Activated CD8-positive, alpha-beta memory T cell treated with anti-CD3 and anti-CD28 coated beads, Interleukin-2, amount 50 U/mL, for 4 hours (primary cell): ENCODE measurements around the gene GIGYF1.
A peak's percentile ranks its signal among the peaks of the same experiment; 100 is the strongest.

ENCODE experiments used
- DNase-seq: peaks from one replicate; pipeline ENCODE4 v3.0.0-alpha.2; 2020

Gene GIGYF1

GRCh38 chr7:100683659-100684533 lies 10.2 kb downstream of the GIGYF1 start:
- no peak for DNase-seq

- DNase-seq, result no peak
Measured at GRCh38 chr7:100682991-100683658, 10.9 kb downstream of the GIGYF1 start.

GRCh38 chr7:100682228-100682741 lies 11.8 kb downstream of the GIGYF1 start:
- no peak for DNase-seq

DNA sequence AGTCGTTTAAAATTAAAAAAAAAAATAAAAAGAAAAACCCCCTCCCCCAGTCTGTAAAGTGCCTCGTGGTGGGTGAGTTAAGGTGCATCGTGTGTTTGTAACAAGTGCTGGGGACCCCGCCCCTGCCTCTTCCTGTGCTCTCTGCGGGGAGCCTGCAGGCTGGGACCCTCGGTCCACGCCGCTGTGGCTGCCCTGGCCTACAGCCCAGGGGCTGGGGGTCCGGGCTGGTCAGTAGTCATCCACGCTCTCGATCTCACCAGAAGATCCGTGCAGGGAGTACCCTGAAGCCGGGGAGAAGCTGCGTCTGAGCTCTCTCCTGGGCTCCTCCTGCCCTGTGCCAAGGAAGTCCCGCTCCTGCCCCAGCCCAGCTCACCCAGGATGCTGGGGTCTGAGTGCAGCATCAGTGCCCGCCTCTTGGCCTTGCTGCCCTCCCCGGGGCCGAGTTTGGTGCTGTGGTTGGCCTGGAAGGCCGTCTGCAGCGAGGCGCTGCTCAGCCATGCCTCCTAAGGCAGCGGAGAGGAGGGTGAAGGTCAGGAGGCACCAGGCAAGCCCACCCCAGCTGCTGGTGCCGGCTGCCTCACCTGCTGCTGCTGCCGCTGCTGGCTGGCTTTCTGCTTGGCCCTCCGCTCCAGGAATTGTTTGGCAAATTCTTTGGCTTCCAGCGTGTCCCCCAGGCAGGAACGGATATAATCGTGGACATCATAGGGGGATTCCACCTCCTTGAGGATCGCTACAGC lies 12.4 kb downstream of the GIGYF1 start:
- DNase-seq, result no peak

- no peak for DNase-seq
Measured at GRCh38 chr7:100680576-100681271, 13.3 kb downstream of the GIGYF1 start.

DNA sequence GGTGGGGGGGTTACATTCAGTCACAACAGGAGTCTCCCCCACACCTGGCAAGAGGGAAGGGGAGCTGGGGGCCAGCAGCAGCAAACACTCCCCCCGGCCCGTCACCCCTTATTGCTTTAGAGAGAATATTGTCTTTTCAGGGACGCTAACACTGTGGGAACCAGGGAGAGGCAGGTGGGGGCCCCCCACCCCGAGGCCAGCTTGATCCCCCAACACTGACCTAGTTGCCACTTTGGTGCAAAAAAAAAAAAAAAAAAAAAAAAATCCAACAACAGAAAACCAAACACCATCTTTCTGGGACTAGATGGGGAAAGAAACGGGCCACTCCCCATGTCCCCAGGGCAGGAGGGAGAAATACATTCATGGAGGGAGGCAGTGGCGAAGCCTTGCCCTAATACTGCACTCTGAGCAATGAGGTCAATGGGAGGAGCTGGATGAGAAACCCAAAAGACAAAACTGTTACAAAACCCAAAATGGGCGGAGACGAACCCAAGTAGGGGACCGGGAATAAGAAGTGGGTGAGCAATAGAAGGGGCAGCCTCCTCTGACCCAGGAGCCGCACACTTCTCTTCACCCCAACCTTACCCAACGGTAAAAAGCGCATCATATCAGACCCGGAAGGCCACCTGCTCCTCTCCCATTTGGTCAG lies 14.0 kb downstream of the GIGYF1 start:
- DNase-seq, result no peak

DNA sequence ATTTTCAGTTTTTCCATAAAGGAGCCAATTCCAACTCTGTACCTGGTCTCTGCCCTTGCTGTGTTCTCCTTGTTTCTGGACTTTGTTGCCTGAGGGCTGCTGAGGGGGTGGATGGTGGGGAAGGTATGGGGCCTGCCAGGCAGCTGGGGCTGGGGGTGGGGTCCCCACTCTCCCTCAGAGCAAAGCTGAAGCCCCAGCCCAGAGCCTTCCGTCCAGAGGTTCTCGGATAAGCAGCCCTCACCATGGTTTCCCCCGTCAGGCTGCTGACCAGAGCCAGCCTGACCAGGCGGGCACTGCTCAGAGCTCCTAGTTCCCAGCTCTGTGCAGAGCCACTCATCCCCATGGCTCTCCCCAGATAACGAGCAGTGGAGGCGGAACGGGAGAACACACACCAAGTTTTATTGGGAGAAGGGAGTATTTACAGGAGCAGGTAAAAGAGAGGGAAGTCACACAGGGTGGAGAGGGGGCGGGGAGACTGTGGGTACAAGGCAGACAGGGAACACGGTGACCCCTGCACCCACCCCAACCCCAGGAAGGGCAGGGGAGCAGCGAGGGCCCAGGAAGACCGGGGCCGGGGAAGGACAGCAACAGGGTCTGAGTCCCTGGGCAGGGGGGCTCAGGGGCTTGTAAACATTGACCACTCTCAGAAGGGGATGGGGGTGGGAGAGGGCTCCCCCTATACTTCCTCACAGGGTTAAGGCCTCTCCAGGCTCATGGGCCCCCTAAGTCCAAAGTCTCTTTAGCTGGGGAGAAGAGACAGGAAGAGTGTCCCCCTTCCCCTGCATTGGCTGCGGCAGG lies 14.7 kb downstream of the GIGYF1 start:
- DNase-seq, result no peak

DNA sequence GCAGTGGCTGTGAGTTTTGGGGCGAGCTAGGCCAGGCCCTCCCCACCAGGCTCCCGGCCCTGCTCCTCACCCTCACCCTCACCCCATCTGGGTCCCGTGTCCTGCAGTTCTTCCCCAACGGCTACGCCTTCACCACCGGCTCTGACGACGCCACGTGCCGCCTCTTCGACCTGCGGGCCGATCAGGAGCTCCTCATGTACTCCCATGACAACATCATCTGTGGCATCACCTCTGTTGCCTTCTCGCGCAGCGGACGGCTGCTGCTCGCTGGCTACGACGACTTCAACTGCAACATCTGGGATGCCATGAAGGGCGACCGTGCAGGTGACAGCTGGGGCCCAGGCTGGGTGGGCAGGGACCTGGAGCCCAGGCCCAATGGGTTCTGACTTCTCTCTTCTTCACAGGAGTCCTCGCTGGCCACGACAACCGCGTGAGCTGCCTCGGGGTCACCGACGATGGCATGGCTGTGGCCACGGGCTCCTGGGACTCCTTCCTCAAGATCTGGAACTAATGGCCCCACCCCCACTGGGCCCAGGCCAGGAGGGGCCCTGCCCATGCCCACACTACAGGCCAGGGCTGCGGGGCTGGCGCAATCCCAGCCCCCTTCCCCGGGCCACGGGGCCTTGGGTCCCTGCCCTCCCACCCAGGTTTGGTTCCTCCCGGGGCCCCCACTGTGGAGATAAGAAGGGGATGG lies 15.6 kb downstream of the GIGYF1 start:
- no peak for DNase-seq

DNA sequence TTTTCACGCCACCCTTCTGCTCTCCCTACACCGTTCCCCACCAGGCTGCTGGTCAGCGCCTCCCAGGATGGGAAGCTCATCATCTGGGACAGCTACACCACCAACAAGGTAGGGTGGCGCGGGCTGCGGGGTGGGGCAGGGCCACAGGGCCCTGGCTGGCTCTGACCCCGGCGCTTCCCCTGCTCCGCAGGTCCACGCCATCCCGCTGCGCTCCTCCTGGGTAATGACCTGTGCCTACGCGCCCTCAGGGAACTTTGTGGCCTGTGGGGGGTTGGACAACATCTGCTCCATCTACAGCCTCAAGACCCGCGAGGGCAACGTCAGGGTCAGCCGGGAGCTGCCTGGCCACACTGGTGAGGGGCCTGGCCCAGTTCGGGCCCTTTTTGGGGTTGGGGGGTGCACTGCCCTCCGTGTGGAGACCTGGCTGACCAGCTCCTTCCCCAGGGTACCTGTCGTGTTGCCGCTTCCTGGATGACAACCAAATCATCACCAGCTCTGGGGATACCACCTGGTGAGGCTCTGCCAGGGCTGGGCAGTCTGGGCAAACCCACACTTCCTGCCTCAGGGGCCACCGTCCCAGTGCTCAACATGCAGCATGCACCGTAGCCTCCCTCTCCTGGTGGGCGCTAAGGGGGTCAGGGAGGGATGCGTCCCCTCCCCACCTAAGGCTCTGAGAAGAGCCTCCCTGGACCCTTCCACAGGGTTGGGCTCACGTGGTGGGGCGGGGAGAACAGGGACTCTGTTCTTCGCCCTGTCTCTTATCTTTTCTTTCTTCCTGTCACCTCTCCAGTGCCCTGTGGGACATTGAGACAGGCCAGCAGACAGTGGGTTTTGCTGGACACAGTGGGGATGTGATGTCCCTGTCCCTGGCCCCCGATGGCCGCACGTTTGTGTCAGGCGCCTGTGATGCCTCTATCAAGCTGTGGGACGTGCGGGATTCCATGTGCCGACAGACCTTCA lies 16.5 kb downstream of the GIGYF1 start:
- no peak for DNase-seq

DNA sequence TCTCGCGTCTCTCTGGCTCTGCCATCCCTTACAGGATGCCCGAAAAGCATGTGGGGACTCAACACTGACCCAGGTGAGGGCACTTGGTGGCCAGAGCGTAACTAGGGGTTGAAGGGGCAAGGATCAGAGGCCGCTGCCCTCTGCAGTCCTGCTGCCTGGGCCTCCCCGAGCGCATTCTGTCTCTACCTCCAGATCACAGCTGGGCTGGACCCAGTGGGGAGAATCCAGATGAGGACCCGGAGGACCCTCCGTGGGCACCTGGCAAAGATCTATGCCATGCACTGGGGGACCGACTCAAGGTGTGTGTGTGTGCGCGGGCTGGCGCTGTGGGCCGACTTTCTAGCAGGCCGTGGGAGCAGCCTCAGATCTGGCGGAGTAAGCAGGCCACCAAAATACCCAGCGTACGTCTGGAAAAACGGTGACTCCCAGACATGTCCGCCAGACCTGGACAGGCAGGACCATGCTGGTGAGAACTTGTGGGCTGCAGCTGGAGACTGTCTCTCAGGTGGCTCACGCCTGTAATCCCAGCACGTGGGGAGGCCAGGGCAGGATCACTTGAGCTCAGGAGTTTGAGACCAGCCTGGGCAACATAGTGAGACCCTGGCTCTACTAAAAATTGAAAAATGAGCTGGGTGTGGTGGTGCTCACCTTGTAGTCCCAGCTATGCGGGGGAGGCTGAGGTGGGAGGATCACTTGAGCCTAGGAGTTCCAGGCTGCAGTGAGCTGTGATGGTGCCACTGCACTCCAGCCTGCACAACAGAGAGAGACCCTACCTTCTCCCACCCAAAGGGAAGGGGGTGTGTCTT lies 17.3 kb downstream of the GIGYF1 start:
- no peak for DNase-seq

- peak; percentile 82 for DNase-seq
Measured at GRCh38 chr7:100675581-100676350, 18.3 kb downstream of the GIGYF1 start.

GRCh38 chr7:100675105-100675451 lies 19.0 kb downstream of the GIGYF1 start:
- peak; percentile 45 for DNase-seq

- no peak for DNase-seq
Measured at GRCh38 chr7:100674411-100675104, 19.5 kb downstream of the GIGYF1 start.

GRCh38 chr7:100673942-100674410 lies 20.1 kb downstream of the GIGYF1 start:
- peak; percentile 51 for DNase-seq

DNA sequence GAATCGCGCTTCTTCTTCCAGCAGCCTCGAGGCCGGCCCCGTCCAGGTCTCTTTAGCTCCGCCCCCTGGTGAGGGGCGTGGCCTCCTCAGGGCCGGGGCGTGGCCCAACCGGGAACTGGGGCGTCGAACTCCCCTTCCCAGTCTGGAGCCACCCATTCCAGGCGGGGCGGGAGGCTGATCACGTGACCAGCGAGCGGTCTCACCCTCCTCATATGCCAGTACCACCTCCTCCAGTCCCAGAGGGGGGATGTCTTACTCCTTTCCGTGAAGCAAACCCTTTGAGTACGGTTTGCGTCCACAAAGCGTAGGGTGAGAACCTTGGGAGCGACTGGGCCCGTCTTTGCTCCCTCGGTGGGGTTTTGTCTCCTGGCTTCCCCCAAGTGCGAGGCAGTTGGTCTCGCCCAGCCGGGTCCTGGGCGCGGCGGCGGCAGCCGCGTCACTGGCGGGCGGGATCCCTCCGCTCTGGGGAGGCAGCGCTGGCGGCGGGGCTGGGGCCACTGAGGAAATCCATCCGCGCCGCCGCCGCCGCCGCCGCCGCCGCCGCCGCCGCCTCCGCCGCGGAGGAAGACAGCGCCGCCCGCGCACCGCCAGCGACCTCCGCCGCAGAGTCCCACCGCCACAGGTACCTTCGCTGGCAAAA lies 20.6 kb downstream of the GIGYF1 start, which contains the start of gene GNB2:
Gene GNB2 (plus strand): TSS at position 439 of the 640 bp plus-strand sequence. CDS start 2,526 bp downstream, outside the sequence.
- DNase-seq, result peak; percentile 97
